ENCODE data around the gene PDE1A. TPM values are rescaled to one million over a fixed set of nuclear protein-coding genes. Genes with fewer than 3 reads are reported as not detected.

Gene PDE1A
- total RNA-seq, 2 experiments from 2014 or later = not detected

DNA sequence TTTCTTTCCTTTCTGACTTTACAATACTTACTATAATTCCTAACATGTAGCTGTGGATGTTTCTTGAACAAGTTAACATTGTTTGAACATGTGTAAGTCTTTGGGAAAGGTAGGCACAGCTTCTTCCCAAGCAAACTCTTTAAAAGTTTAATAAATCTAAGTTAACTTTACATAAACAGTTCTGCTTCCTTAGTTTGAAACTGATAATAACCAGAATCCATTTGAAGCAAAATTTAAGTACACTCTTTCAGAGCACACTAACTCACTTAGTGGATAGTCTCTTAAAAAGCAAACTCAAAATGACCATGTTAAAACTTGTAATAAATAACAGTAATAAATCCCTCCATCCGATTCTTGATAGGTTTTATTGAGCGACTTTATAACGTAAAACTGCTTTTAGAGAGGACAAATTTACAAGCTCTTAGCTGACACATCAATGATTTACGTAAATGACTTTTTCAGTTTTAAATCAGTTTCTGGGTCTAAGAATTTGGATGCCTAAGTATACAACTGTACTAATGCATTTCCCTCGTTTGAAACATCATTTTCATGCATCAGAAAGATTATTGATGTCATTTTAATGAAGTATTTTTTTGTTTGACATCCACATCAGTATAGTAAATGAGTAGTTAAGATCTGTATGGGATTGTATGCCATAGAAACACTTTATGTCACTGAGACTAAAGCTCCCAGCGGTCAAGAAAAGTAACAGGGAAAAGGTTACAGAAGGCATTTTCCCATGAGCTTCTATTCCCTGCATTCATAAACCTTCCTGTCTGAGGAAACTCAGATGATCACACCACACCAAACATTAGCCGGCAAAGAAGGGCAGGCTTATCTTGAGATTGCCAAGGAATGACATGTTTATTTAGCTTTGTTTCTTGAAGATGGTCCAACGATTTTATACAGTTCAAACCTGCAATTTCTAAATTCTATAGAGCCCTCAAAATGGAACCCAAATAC, 67.5 kb downstream of the PDE1A start:
- Histone ChIP-seq H3K4me1 (ENCODE audit: insufficient read depth, low read length, poor library complexity, severe bottlenecking) (no peaks in the 10 kb centered on the region), H3K9me3 (ENCODE audit: low read length) (no peaks in the 10 kb centered on the region), H3K27ac (ENCODE audit: low read depth, low read length, poor library complexity, severe bottlenecking) (no peak overlapping the region), H3K9me2 (ENCODE audit: insufficient read depth, low read length) (no peaks in the 10 kb centered on the region), H3K4me3 (ENCODE audit: low read depth, low read length, poor library complexity, severe bottlenecking) (no peak overlapping the region), H3K36me3 (ENCODE audit: insufficient read depth, low read length) (no peaks in the 10 kb centered on the region), H2AFZ (ENCODE audit: low read length) (no peak overlapping the region), H3K4me2 (ENCODE audit: low read length) (no peak overlapping the region), H4K20me1 (ENCODE audit: insufficient read depth, low read length) (no peaks in the 10 kb centered on the region), H3K79me2 (ENCODE audit: insufficient read depth, low read depth, low read length) (no peaks in the 10 kb centered on the region)
- intact Hi-C loops (cut with micrococcal nuclease; ENCODE audit: unreplicated experiment) = no loop called here
- BruUV-seq (replicated peaks) = no TSS peak
- TF ChIP-seq EZH2phosphoT487 (IDR thresholded peaks at IDR 0.05; ENCODE audit: borderline replicate concordance, low read depth, low read length) = no peak
- TF ChIP-seq, protein P1, sequence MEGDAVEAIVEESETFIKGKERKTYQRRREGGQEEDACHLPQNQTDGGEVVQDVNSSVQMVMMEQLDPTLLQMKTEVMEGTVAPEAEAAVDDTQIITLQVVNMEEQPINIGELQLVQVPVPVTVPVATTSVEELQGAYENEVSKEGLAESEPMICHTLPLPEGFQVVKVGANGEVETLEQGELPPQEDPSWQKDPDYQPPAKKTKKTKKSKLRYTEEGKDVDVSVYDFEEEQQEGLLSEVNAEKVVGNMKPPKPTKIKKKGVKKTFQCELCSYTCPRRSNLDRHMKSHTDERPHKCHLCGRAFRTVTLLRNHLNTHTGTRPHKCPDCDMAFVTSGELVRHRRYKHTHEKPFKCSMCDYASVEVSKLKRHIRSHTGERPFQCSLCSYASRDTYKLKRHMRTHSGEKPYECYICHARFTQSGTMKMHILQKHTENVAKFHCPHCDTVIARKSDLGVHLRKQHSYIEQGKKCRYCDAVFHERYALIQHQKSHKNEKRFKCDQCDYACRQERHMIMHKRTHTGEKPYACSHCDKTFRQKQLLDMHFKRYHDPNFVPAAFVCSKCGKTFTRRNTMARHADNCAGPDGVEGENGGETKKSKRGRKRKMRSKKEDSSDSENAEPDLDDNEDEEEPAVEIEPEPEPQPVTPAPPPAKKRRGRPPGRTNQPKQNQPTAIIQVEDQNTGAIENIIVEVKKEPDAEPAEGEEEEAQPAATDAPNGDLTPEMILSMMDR (conservative IDR thresholded peaks at IDR 0.05; ENCODE audit: low read length) = no peak
- ChIA-PET CTCF (ENCODE audit: unreplicated experiment) (no interaction called here), POLR2A (no interaction called here)
- no peak for DNase-seq (ENCODE audit: low spot score)

DNA sequence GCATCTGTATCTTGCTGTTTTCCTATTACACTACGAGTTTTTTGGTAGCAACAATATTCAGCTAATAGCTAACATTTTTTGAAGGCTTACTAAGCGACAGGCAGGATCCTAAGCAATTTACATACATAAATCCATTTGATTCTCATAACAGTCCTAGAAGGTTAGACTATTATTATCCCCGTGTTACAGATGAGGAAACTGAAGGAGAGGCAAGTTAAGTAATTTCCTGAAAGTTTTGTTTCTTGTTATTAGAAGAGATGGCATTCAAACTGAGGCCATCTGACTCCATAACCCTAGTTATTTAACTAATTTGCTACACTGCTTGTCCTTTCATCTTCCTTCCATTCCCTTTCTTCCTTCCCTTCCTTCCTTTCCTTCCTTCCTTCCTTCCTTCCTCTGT, 68.2 kb downstream of the PDE1A start:
- intact Hi-C loops (cut with micrococcal nuclease; ENCODE audit: unreplicated experiment) = no loop called here
- no TSS peak for BruUV-seq (replicated peaks)
- H3K4me3 ChIP-seq (ENCODE audit: low read depth, low read length, poor library complexity, severe bottlenecking) = no peak overlapping the region
- H2AFZ ChIP-seq (ENCODE audit: low read length) = no peak overlapping the region
- CTCF ChIA-PET (ENCODE audit: unreplicated experiment) = no interaction called here
- no peaks in the 10 kb centered on the region for H3K9me3 ChIP-seq (ENCODE audit: low read length)
- H3K4me1 ChIP-seq (ENCODE audit: insufficient read depth, low read length, poor library complexity, severe bottlenecking) = no peaks in the 10 kb centered on the region
- no peaks in the 10 kb centered on the region for H4K20me1 ChIP-seq (ENCODE audit: insufficient read depth, low read length)
- no peak overlapping the region for H3K27ac ChIP-seq (ENCODE audit: low read depth, low read length, poor library complexity, severe bottlenecking)
- H3K36me3 ChIP-seq (ENCODE audit: insufficient read depth, low read length) = no peaks in the 10 kb centered on the region
- no peaks in the 10 kb centered on the region for H3K79me2 ChIP-seq (ENCODE audit: insufficient read depth, low read depth, low read length)
- no peak for TF ChIP-seq EZH2phosphoT487 (IDR thresholded peaks at IDR 0.05; ENCODE audit: borderline replicate concordance, low read depth, low read length)
- TF ChIP-seq, protein P1 (conservative IDR thresholded peaks at IDR 0.05; ENCODE audit: low read length) = no peak
- H3K4me2 ChIP-seq (ENCODE audit: low read length) = no peak overlapping the region
- POLR2A ChIA-PET = interaction anchor here (1.2 kb wide), 1 partner anchor 8 kb away, joined by 4 read pairs; no protein-coding TSS in a partner anchor
- DNase-seq (ENCODE audit: low spot score) = no peak
- no peaks in the 10 kb centered on the region for H3K9me2 ChIP-seq (ENCODE audit: insufficient read depth, low read length)

DNA sequence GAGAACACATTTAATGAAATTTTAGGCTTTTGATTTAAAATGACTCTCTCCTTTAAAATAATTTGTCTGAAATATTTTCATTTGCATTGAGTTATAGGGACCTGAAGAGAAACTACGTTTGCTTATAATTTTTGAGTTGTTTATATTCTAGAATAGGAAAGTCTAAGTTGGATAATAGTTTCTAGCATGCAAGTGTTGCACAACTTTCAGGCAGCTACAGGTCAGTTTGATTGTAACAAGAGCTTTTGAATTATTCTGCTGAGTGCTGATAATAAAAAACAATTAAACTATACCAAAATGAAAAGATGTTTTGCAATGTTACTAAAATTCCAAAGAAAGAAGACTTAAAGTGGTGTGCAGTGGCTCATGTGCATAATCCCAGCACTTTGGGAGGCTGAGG, 71.0 kb downstream of the PDE1A start:
- H2AFZ ChIP-seq (ENCODE audit: low read length) = no peak overlapping the region
- H3K27ac ChIP-seq (ENCODE audit: low read depth, low read length, poor library complexity, severe bottlenecking) = no peak overlapping the region
- H3K36me3 ChIP-seq (ENCODE audit: insufficient read depth, low read length) = no peaks in the 10 kb centered on the region
- DNase-seq (ENCODE audit: low spot score) = no peak
- TF ChIP-seq, protein P1 (conservative IDR thresholded peaks at IDR 0.05; ENCODE audit: low read length) = no peak
- no peak for TF ChIP-seq EZH2phosphoT487 (IDR thresholded peaks at IDR 0.05; ENCODE audit: borderline replicate concordance, low read depth, low read length)
- H4K20me1 ChIP-seq (ENCODE audit: insufficient read depth, low read length) = no peaks in the 10 kb centered on the region
- H3K4me2 ChIP-seq (ENCODE audit: low read length) = no peak overlapping the region
- H3K79me2 ChIP-seq (ENCODE audit: insufficient read depth, low read depth, low read length) = no peaks in the 10 kb centered on the region
- no peaks in the 10 kb centered on the region for H3K9me3 ChIP-seq (ENCODE audit: low read length)
- intact Hi-C loops (cut with micrococcal nuclease; ENCODE audit: unreplicated experiment) = no loop called here
- H3K9me2 ChIP-seq (ENCODE audit: insufficient read depth, low read length) = no peaks in the 10 kb centered on the region
- no TSS peak for BruUV-seq (replicated peaks)
- ChIA-PET POLR2A (no interaction called here), CTCF (ENCODE audit: unreplicated experiment) (no interaction called here)
- no peak overlapping the region for H3K4me3 ChIP-seq (ENCODE audit: low read depth, low read length, poor library complexity, severe bottlenecking)
- no peaks in the 10 kb centered on the region for H3K4me1 ChIP-seq (ENCODE audit: insufficient read depth, low read length, poor library complexity, severe bottlenecking)
